Stomach smooth muscle (tissue), 2 donors: Measurements from ENCODE around the gene CGREF1.

Source experiments
- H3K27ac ChIP-seq: one replicate; pipeline ENCODE4 v1.7.0; 2013; ENCODE audit warnings: mild to moderate bottlenecking, low read length, inconsistent platforms
- H3K27me3 ChIP-seq, 2 donors: one replicate each; pipeline ENCODE4 v1.7.0; 2013; ENCODE audit warnings: low read length in 2 of 2; ENCODE audit not compliant: insufficient read depth in 2 of 2, control insufficient read depth in 1 of 2
- H3K36me3 ChIP-seq, 2 donors: one replicate each; pipeline ENCODE4 v1.7.0; 2013; ENCODE audit warnings: low read length in 2 of 2; ENCODE audit not compliant: control insufficient read depth in 2 of 2, insufficient read depth in 2 of 2
- H3K4me1 ChIP-seq: one replicate; pipeline ENCODE4 v1.7.0; 2013; ENCODE audit warnings: low read length; ENCODE audit not compliant: control insufficient read depth, insufficient read depth
- H3K4me3 ChIP-seq, 2 donors: one replicate each; pipeline ENCODE4 v1.7.0; 2013; ENCODE audit warnings: low read length in 2 of 2
- H3K9ac ChIP-seq, 2 donors: one replicate each; pipeline ENCODE4 v1.7.0; 2013; ENCODE audit warnings: low read length in 2 of 2, mild to moderate bottlenecking in 1 of 2
- H3K9me3 ChIP-seq, 2 donors: one replicate each; pipeline ENCODE4 v1.7.0; 2013; ENCODE audit warnings: low read length in 2 of 2; ENCODE audit not compliant: control insufficient read depth in 2 of 2
- donor health status: healthy.
- donor health status: Pancreatic carcinoma.

Gene CGREF1

GRCh38 chr2:27136751-27137150, 17.8 kb upstream of the CGREF1 start:
- H3K27me3 ChIP-seq, result no peaks in the 10 kb centered on the region
- peaks cover 18% of the 10 kb centered on the region for H3K4me1 ChIP-seq
- no peak overlapping the region for H3K4me3 ChIP-seq
- peaks cover 2 to 7% of the 10 kb centered on the region in 2 donors for H3K36me3 ChIP-seq
- H3K27ac ChIP-seq, result no peak overlapping the region
- no peaks in the 10 kb centered on the region for H3K9me3 ChIP-seq
- H3K9ac ChIP-seq, result no peak overlapping the region

GRCh38 chr2:27135478-27135955, 16.6 kb upstream of the CGREF1 start:
- Histone ChIP-seq H3K36me3 (peaks cover 13 to 19% of the 10 kb centered on the region in 2 donors), H3K4me3 (no peak overlapping the region), H3K9me3 (no peaks in the 10 kb centered on the region), H3K27ac (no peak overlapping the region), H3K9ac (no peak overlapping the region), H3K4me1 (peaks cover 18% of the 10 kb centered on the region), H3K27me3 (no peaks in the 10 kb centered on the region)

- H3K4me1 ChIP-seq, result peaks cover 18% of the 10 kb centered on the region
- no peaks in the 10 kb centered on the region for H3K9me3 ChIP-seq
- no peaks in the 10 kb centered on the region for H3K27me3 ChIP-seq
- peak overlapping the region; percentile 85 to 88 for H3K4me3 ChIP-seq
- H3K9ac ChIP-seq, result peak overlapping the region in 1 of 2 donors; percentile 87
- peaks cover 13 to 24% of the 10 kb centered on the region in 2 donors for H3K36me3 ChIP-seq
- peak overlapping the region; percentile 71 for H3K27ac ChIP-seq
Measured at GRCh38 chr2:27134781-27135477, 16.0 kb upstream of the CGREF1 start.

GRCh38 chr2:27133905-27134780, 15.2 kb upstream of the CGREF1 start, which contains the start of gene PREB:
Gene PREB (minus strand): TSS chr2:27134636. CDS start chr2:27134421, 215 bp downstream.
- Histone ChIP-seq H3K9ac (peak within 1 kb of the TSS; percentile 87 to 90), H3K4me1 (peaks cover 18% of the 10 kb centered on the region), H3K27me3 (no peaks in the 10 kb centered on the region), H3K4me3 (peak within 1 kb of the TSS; percentile 85 to 88), H3K9me3 (no peaks in the 10 kb centered on the region), H3K36me3 (peaks cover 18 to 26% of the 10 kb centered on the region in 2 donors), H3K27ac (peak within 1 kb of the TSS; percentile 71)

GRCh38 chr2:27133195-27133875, 14.4 kb upstream of the CGREF1 start:
- no peaks in the 10 kb centered on the region for H3K9me3 ChIP-seq

GRCh38 chr2:27131429-27131828, 12.5 kb upstream of the CGREF1 start:
- Histone ChIP-seq H3K36me3 (peaks cover 21 to 28% of the 10 kb centered on the region in 2 donors), H3K27me3 (no peaks in the 10 kb centered on the region), H3K27ac (no peak overlapping the region), H3K4me3 (no peak overlapping the region), H3K9ac (no peak overlapping the region), H3K9me3 (no peaks in the 10 kb centered on the region), H3K4me1 (peaks cover 18% of the 10 kb centered on the region)

More at GRCh38 chr2:27133195-27133875, 14.4 kb upstream of the CGREF1 start:
- Histone ChIP-seq H3K27ac (no peak overlapping the region), H3K9ac (peak overlapping the region; percentile 87 to 90), H3K27me3 (no peaks in the 10 kb centered on the region), H3K4me1 (peaks cover 18% of the 10 kb centered on the region), H3K36me3 (peaks cover 21 to 28% of the 10 kb centered on the region in 2 donors), H3K4me3 (peak overlapping the region; percentile 85 to 88)

- H3K36me3 ChIP-seq, result peaks cover 21 to 28% of the 10 kb centered on the region in 2 donors
Measured at GRCh38 chr2:27130396-27130795, 11.5 kb upstream of the CGREF1 start.

GRCh38 chr2:27128668-27129571, 10.0 kb upstream of the CGREF1 start:
- Histone ChIP-seq H3K36me3 (peaks cover 21 to 28% of the 10 kb centered on the region in 2 donors), H3K4me3 (no peak overlapping the region), H3K27ac (no peak overlapping the region), H3K4me1 (peaks cover 18% of the 10 kb centered on the region), H3K9ac (no peak overlapping the region), H3K9me3 (no peaks in the 10 kb centered on the region), H3K27me3 (no peaks in the 10 kb centered on the region)

More at GRCh38 chr2:27130396-27130795, 11.5 kb upstream of the CGREF1 start:
- H3K9ac ChIP-seq, result no peak overlapping the region
- H3K4me1 ChIP-seq, result peaks cover 18% of the 10 kb centered on the region
- no peaks in the 10 kb centered on the region for H3K27me3 ChIP-seq
- H3K27ac ChIP-seq, result no peak overlapping the region
- no peaks in the 10 kb centered on the region for H3K9me3 ChIP-seq
- no peak overlapping the region for H3K4me3 ChIP-seq

- no peaks in the 10 kb centered on the region for H3K27me3 ChIP-seq
- H3K4me1 ChIP-seq, result peaks cover 16% of the 10 kb centered on the region
- H3K36me3 ChIP-seq, result peaks cover 21 to 28% of the 10 kb centered on the region in 2 donors
- no peak overlapping the region for H3K9ac ChIP-seq
- H3K4me3 ChIP-seq, result no peak overlapping the region
- no peaks in the 10 kb centered on the region for H3K9me3 ChIP-seq
- H3K27ac ChIP-seq, result no peak overlapping the region
Measured at GRCh38 chr2:27127883-27128667, 9.1 kb upstream of the CGREF1 start.
